Immature natural killer cell (primary cell): Measurements from ENCODE around the gene PSMB11. TPM values are rescaled to one million over a fixed set of nuclear protein-coding genes. Genes with fewer than 3 reads are reported as not detected.
A peak's percentile ranks its signal among the peaks of the same experiment; 100 is the strongest.

ENCODE experiments used
- DNase-seq, 3 donors: peaks; one replicate each; pipeline ENCODE4 v3.0.0; 2022; ENCODE audit warnings: mixed read lengths in 1 of 3
- H3K27ac Mint-ChIP-seq, 6 donors: one replicate each; pipeline ENCODE4 v1.8.0; 2020; ENCODE audit warnings: mixed read lengths in 6 of 6, mild to moderate bottlenecking in 5 of 6, inconsistent platforms in 4 of 6, moderate library complexity in 3 of 6
- H3K27me3 Mint-ChIP-seq, 3 donors: one replicate each; pipeline ENCODE4 v1.8.0; 2020 to 2021; ENCODE audit warnings: low read depth in 3 of 3, mild to moderate bottlenecking in 3 of 3, mixed read lengths in 3 of 3, moderate library complexity in 3 of 3, inconsistent platforms in 1 of 3
- H3K36me3 Mint-ChIP-seq, 3 donors: one replicate each; pipeline ENCODE4 v1.8.0; 2020; ENCODE audit warnings: mixed read lengths in 3 of 3, inconsistent platforms in 2 of 3, mild to moderate bottlenecking in 2 of 3
- H3K4me1 Mint-ChIP-seq, 2 donors: one replicate each; pipeline ENCODE4 v1.8.0; 2020; ENCODE audit warnings: inconsistent platforms in 2 of 2, mild to moderate bottlenecking in 2 of 2, mixed read lengths in 2 of 2, moderate library complexity in 1 of 2
- H3K4me3 Mint-ChIP-seq, 5 donors: one replicate each; pipeline ENCODE4 v1.8.0; 2020; ENCODE audit warnings: mild to moderate bottlenecking in 5 of 5, mixed read lengths in 5 of 5, inconsistent platforms in 3 of 5, moderate library complexity in 3 of 5
- H3K9me3 Mint-ChIP-seq, 6 donors: one replicate each; pipeline ENCODE4 v1.8.0; 2020; ENCODE audit warnings: mild to moderate bottlenecking in 6 of 6, mixed read lengths in 6 of 6, inconsistent platforms in 4 of 6, moderate library complexity in 3 of 6
- polyA plus RNA-seq, 3 donors: library from polyadenylated mRNA; unstranded; fragments of 300-500 nt; fragmentation: Illumina TruSeq; gene quantifications; one replicate each; pipeline ENCODE4 v1.2.3, GENCODE V29; 2021

The PSMB11 gene
- polyA plus RNA-seq, 3 donors from 2014 or later: not detected

DNA sequence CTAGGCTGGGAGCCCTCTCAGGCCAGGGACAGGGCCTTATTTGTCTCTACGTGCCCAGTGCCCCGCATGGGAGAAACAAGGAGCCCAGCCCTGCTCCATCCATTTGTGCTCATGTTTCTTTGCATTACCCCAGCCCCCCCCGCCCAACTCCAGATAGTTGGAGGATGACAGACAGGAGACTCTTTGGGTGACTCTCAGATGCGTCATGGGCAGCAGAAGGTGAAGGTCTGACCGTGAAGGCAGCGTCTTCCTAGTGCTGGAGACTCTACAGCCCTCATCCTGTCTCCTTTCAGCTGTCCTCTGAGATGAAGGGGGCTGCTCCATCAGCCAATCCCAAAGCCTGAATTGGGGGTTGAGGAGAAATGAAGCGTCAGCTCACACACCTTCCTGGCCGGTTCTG lies 283 bp upstream of the PSMB11 start:
- no peak overlapping the region for H3K27ac Mint-ChIP-seq
- no peaks in the 10 kb centered on the region for H3K4me1 Mint-ChIP-seq
- no peak overlapping the region for H3K4me3 Mint-ChIP-seq
- no peak for DNase-seq
- H3K36me3 Mint-ChIP-seq: no peaks in the 10 kb centered on the region
- H3K27me3 Mint-ChIP-seq: peaks cover 1 to 2% (median 1%) of the 10 kb centered on the region in 3 donors
- H3K9me3 Mint-ChIP-seq: no peaks in the 10 kb centered on the region

DNA sequence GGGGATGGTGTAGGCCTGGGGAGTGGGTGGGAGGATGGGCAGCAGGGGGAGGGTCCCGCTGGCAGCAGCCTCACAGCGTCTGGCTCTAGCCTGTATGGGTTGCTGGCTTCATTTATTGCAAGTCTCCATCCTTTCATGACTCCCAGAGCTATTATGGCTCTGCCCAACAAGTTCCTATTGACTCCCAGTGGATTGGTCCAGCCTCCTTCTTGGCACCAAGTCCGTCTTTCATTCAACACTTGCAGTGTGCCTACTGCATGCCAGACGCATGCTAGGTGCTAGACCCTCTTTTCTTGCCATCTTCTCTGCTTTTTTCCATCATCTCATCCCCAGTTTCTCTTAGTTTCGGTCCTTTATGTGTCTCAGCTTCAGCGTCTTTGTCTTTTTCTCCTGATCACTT lies 1.1 kb downstream of the PSMB11 start:
- Mint-ChIP-seq H3K4me3 (no peak overlapping the region), H3K9me3 (no peaks in the 10 kb centered on the region), H3K36me3 (no peaks in the 10 kb centered on the region), H3K4me1 (no peaks in the 10 kb centered on the region), H3K27me3 (peaks cover 1 to 3% (median 2%) of the 10 kb centered on the region in 3 donors), H3K27ac (no peak overlapping the region)
- DNase-seq: no peak

DNA sequence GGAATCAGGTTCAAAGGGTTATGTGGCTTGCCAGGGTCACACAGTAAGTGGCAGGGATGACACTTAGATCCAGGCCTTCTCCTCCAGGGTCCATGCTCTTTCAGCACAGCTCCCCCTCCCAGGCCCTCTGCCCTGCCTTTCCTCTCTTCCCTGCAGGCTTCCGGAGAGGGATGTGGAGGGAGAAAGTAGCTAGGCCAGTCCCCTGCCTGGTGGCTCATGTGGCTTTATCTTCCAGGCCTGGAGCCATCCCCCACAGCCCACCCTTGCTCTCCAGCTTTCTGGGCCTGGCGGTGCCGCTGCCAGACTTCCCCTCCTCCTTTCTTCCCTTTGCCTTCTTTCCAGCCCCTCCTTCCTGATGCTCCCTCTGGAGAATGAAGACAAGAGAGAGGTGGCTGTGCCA lies 1.7 kb downstream of the PSMB11 start:
- DNase-seq: no peak
- no peaks in the 10 kb centered on the region for H3K9me3 Mint-ChIP-seq
- H3K4me1 Mint-ChIP-seq: no peaks in the 10 kb centered on the region
- no peak overlapping the region for H3K4me3 Mint-ChIP-seq
- H3K27me3 Mint-ChIP-seq: peaks cover 1 to 2% (median 1%) of the 10 kb centered on the region in 3 donors
- no peak overlapping the region for H3K27ac Mint-ChIP-seq
- no peaks in the 10 kb centered on the region for H3K36me3 Mint-ChIP-seq

DNA sequence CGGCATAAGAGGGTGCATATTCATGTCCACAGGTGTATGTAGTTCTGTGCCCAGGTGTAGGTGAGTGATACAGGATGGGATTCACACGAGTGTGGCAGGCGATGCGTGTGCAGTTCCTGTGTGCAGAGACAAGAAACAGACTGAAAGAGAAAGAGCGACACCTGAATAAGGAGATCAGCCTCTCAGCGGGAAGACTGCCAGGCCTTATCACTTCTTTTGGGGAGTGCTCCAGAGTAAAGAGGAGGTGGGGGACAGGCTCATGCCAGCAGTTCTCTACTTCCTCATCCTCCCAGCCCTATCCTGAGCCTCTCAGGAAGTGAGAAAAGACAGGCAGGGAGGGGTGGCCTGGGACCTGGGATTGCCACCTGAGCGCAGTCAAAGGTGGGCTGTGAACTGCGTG lies 2.8 kb downstream of the PSMB11 start:
- Mint-ChIP-seq H3K36me3 (no peaks in the 10 kb centered on the region), H3K4me3 (no peak overlapping the region), H3K27me3 (peaks cover 1 to 2% (median 1%) of the 10 kb centered on the region in 3 donors), H3K27ac (peak overlapping the region in 1 of 6 donors; percentile 42), H3K4me1 (no peaks in the 10 kb centered on the region), H3K9me3 (no peaks in the 10 kb centered on the region)
- DNase-seq: no peak

DNA sequence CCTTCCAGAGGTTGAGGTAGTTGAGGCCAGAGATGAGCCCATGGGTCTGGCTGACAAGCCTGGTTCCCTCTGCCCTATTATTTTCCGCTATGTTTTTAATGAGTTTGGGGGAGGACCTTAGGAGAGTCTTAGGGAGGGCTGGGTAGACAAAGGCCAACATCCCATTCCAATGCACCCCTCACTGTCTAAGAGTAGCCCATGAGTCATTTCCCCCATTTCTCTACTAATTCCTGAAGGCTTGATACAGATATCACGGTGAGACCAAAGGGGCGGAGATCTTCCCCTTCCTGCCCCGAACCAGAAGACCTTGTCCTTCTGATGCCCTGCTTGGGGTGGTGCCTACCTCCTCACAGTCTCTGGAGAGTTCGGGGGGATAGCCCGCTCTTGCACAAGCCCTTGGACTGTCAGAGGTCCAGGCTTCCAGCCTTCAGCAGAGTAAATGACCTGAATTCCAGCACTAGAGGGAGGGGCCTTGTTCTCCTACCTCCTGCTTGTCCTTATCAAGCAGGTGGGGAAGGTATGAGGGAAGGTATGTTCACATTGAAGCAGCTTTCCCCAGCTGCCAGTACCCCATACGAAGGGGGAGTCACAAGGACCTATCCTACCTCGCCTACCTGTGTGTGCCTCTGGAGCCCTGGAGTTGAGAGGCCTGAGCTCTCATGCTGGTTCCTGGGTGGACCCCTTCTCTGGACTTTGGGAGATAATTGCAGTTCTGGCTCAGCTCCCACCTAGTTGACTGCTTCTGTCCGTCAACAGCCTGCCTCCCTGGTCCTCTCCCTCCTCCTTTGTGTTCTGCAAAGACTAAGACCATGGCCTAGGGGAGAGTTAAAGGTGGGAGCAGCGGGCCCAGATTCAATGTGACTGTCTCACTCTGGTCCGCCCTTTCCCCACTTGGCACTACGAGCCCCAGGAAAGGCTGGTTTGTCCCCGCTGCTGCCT lies 3.7 kb downstream of the PSMB11 start:
- Mint-ChIP-seq H3K27me3 (peaks cover 1 to 2% (median 1%) of the 10 kb centered on the region in 3 donors), H3K27ac (no peak overlapping the region), H3K4me1 (no peaks in the 10 kb centered on the region), H3K36me3 (no peaks in the 10 kb centered on the region), H3K9me3 (no peaks in the 10 kb centered on the region), H3K4me3 (no peak overlapping the region)
- DNase-seq: no peak

DNA sequence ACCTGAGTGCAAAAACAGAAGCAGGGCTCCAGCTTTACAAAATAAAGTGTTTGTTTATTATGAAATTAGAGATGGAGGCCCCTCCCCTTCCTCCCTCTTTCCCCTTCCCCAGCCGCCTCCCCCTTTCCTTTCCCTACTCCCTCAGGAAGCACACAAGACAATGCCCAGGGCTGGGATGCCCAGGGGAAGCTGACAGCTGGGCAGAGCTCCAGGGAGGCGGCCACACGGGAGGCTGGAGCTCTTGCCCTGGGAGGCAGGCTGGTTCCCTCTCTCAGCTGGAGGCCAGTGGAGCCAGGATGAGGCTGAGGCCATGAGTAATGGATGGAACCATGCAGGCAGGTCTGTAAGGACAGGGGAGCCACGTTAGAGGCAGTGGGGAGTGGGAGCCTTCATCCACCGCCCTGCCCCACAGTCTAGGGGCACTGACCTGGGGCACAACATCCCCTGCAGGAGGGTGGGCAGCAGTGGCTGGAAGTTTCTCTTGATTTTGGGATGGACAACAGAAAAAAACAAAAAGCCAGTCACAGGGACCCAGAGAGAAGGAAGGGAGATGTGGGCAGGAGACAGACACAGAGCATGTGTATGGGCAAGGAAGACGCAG lies 5.1 kb downstream of the PSMB11 start:
- Mint-ChIP-seq H3K4me3 (no peak overlapping the region), H3K27ac (no peak overlapping the region), H3K9me3 (no peaks in the 10 kb centered on the region), H3K27me3 (peaks cover 1 to 2% (median 1%) of the 10 kb centered on the region in 3 donors), H3K4me1 (no peaks in the 10 kb centered on the region), H3K36me3 (no peaks in the 10 kb centered on the region)
- DNase-seq: no peak

DNA sequence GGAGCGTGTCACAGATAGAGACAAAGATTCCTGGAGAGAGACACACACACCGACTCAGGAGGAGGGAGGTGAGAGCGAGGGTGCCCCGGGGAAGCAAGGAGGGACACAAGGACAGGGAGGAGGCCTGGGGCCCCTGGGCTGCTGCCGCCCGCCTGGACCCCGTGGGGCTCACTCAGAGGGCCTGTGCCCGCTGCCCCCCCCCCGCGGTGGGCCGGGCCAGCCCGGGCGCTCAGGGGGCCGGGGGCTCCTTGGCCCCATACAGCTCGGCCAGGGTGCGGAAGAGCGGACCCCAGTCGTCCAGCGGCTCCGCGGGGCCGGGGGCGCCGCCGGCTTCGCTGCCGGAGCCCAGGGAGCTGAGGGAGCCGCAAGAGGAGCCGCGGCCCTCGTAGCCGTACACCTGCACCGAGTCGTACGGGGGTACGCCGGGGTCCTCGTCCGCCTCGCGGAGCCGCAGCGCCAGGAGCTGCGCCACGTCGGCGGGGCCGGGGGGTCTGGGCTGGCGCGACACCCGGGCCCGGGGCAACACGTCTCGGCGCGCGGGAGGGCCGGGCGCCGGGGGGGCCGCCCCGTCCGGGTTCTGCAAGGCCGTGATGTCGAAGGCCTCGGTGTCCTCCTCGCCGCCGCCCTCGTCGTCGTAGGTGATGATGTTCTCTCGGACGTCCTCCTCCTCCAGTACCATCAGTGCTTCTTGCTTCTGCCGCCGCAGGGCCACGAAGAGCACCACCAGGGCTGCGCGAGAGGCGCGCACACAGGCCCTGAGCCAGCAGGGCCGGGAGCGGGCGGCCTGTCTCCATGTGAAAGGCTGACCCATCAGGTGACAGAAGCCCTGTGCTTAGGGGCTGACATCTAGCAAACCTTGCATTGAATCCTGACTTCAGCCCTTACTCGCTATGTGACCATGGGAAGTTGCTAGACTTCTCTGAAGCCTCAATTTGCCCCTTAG lies 6.0 kb downstream of the PSMB11 start:
- Mint-ChIP-seq H3K4me1 (no peaks in the 10 kb centered on the region), H3K27ac (no peak overlapping the region), H3K4me3 (no peak overlapping the region), H3K27me3 (peaks cover 1 to 2% (median 1%) of the 10 kb centered on the region in 3 donors), H3K9me3 (no peaks in the 10 kb centered on the region), H3K36me3 (no peaks in the 10 kb centered on the region)
- DNase-seq: no peak

DNA sequence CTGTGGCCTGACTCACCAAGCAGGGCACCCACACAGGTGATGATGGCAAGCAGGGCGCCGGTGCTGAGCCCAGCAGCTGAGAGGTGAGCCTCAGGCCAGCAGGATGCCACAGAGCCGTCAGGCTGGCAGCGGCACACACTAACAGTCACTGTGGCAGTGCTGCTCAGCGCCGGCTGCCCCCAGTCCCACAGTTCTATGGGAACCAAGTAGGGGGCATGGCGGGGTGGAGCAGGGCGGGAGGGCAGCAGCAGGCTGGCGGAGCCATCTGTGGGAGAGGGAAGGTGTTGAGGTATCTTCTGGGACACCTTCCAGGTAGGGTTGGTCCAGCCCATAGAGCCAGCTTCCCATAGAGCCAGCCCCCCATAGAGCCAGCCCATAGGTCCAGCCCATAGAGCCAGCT lies 7.0 kb downstream of the PSMB11 start:
- Mint-ChIP-seq H3K9me3 (no peaks in the 10 kb centered on the region), H3K4me1 (no peaks in the 10 kb centered on the region), H3K4me3 (no peak overlapping the region), H3K36me3 (no peaks in the 10 kb centered on the region), H3K27ac (no peak overlapping the region), H3K27me3 (peaks cover 0 to 1% (median 0%) of the 10 kb centered on the region in 3 donors)
- no peak for DNase-seq

DNA sequence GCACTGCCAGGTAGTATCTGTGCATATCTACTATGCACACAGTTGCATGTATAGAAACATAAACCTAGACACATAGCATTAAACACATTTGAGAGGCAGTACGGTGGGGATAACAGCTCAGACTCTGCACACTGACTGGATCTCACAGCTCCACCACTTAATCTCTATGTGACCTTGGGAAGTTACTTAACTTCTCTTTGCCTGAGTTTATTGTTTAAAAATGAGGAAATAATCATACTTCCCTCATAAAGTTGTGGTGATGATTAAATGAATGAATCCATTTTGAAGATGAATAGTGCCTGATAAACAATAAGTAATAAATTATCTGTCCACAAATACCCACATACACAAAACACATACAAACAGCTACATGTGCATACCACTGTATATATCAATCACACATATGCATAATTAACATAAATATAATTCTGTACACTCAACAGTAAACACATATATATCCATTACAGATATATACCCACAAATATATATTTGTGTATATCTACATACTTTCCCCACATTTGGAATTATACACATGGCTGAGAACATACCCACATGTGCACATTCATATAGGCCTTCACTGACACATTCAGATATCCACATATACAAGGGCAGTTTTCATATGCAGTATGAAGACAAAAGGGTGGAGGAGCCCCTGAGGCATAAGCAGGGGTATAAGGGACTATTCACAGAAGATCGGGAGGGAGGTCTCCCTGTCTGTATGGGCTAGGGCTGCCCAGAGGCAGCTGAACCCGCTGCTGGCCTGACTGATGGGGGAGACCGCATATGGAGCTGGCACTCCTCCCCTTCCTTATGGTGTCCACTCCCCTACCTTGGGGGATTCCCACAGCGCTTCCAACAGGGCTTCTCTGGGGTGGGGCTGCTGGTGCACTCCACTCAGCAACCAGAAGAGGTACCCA lies 9.4 kb downstream of the PSMB11 start:
- no peak for DNase-seq
- H3K9me3 Mint-ChIP-seq: no peaks in the 10 kb centered on the region
- no peak overlapping the region for H3K4me3 Mint-ChIP-seq
- H3K36me3 Mint-ChIP-seq: no peaks in the 10 kb centered on the region
- H3K27ac Mint-ChIP-seq: no peak overlapping the region
- peaks cover 6% of the 10 kb centered on the region in 2 donors for H3K4me1 Mint-ChIP-seq
- peaks cover 0 to 1% (median 0%) of the 10 kb centered on the region in 3 donors for H3K27me3 Mint-ChIP-seq

DNA sequence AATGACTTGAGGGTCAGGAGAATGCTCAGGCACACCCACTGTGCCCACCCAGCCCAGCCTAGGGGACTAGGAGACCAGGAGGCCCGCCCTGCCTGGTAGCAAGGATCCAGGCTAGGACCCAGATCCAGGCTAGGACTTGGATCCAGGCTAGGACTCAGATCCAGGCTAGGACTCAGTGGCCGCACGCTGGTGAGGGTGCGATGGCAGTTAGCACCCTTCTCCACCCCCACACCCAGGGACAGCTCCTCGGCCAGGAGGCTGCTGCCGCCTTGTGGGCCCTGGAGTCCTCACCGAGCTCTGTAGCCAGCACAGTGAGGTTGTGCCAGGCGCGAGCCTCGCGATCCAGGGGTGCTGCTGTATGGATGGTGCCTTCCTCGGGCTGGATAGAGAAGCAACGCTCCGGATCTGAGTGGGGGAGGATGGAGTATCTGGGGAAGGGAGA lies 10.2 kb downstream of the PSMB11 start:
- H3K36me3 Mint-ChIP-seq: no peaks in the 10 kb centered on the region
- no peak overlapping the region for H3K4me3 Mint-ChIP-seq
- H3K9me3 Mint-ChIP-seq: no peaks in the 10 kb centered on the region
- H3K27me3 Mint-ChIP-seq: peaks cover 0 to 2% (median 0%) of the 10 kb centered on the region in 3 donors
- H3K27ac Mint-ChIP-seq: no peak overlapping the region
- H3K4me1 Mint-ChIP-seq: peaks cover 12 to 13% of the 10 kb centered on the region in 2 donors
- no peak for DNase-seq

DNA sequence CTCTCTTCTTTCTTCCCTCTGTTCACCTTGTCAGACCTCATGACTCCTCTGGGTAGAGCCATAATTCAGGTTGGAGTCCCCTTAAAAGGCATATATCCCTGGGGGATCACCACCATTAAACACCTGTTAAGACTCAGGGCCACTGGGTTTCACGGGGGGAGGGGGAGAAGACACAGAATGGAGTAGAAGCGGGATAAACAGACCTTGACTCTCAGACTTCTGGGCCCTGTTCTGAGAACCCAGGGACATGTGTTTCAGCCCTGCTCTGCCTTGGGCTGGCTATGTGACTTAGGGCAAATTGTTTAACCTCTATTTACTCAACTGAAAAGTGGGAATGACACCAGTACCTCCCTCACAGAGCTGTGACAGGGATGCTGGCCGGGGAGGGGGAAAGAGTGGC lies 10.7 kb downstream of the PSMB11 start:
- DNase-seq: no peak
- Mint-ChIP-seq H3K36me3 (no peaks in the 10 kb centered on the region), H3K4me1 (peaks cover 12 to 13% of the 10 kb centered on the region in 2 donors), H3K4me3 (no peak overlapping the region), H3K27ac (no peak overlapping the region), H3K9me3 (no peaks in the 10 kb centered on the region), H3K27me3 (peaks cover 0 to 2% (median 0%) of the 10 kb centered on the region in 3 donors)

DNA sequence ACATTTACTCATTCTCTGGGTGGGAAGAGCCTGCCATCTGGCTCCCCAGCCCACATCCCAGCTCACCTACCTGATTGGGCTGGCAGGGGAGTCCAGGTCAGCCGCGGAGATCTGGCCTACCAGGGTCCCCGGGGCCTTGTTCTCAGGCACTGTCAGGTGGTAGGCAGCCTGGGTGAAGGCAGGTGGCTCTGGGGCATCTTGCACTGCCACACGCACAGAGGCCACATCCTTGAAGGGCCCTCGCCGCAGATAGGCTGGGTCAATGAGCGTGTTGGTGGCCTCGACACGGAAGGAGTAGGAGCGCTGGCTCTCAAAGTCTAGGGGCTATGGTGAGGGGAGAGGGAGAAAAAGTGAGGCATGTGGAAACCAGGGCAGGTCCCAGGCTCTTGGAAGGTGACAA lies 11.4 kb downstream of the PSMB11 start:
- peaks cover 0 to 3% (median 2%) of the 10 kb centered on the region in 3 donors for H3K27me3 Mint-ChIP-seq
- no peak for DNase-seq

More for the DNA sequence above, 11.4 kb downstream of the PSMB11 start:
- peaks cover 0 to 3% (median 0%) of the 10 kb centered on the region in 3 donors for H3K36me3 Mint-ChIP-seq
- H3K27ac Mint-ChIP-seq: peak overlapping the region in 1 of 6 donors; percentile 58
- H3K4me1 Mint-ChIP-seq: peaks cover 16 to 19% of the 10 kb centered on the region in 2 donors
- H3K4me3 Mint-ChIP-seq: no peak overlapping the region
- H3K9me3 Mint-ChIP-seq: no peaks in the 10 kb centered on the region
